Astrocyte (in vitro differentiated cells and primary cell): Measurements from ENCODE around the gene KCNMB2. TPM values are rescaled to one million over a fixed set of nuclear protein-coding genes. Genes with fewer than 3 reads are reported as not detected.

Source experiments
- DNase-seq: peaks from one replicate; pipeline ENCODE4 v3.0.0-alpha.2; 2010; ENCODE audit warnings: low read depth
- FAIRE-seq: peaks from 2 replicates; lab custom pipeline; 2011; peaks lifted over from hg19 to GRCh38; lab: Jason Lieb, UNC
- H2AFZ ChIP-seq: 2 replicates; pipeline ENCODE4 v1.6.0; 2012; ENCODE audit warnings: low read depth, low read length, inconsistent platforms
- H3K27ac ChIP-seq: 2 replicates; pipeline ENCODE4 v1.5.1; 2011; ENCODE audit warnings: low read depth, low read length, inconsistent platforms
- H3K27me3 ChIP-seq: 2 replicates; pipeline ENCODE4 v1.6.0; 2011; ENCODE audit warnings: low read length, inconsistent platforms; ENCODE audit not compliant: insufficient read depth
- H3K36me3 ChIP-seq: 2 replicates; pipeline ENCODE4 v1.5.1; 2011; ENCODE audit warnings: low read length, inconsistent platforms; ENCODE audit not compliant: insufficient read depth
- H3K4me1 ChIP-seq: 2 replicates; pipeline ENCODE4 v1.5.1; 2011; ENCODE audit warnings: low read length, inconsistent platforms; ENCODE audit not compliant: insufficient read depth
- H3K4me2 ChIP-seq: 2 replicates; pipeline ENCODE4 v1.6.0; 2012; ENCODE audit warnings: low read length, inconsistent platforms
- H3K4me3 ChIP-seq: 2 replicates; pipeline ENCODE4 v1.5.1; 2011; ENCODE audit warnings: low read depth, mild to moderate bottlenecking, low read length, inconsistent platforms; ENCODE audit not compliant: insufficient read depth
- H3K79me2 ChIP-seq: 2 replicates; pipeline ENCODE4 v1.6.0; 2012; ENCODE audit warnings: mild to moderate bottlenecking, low read length, inconsistent platforms; ENCODE audit not compliant: insufficient read depth
- H3K9ac ChIP-seq: 2 replicates; pipeline ENCODE4 v1.6.0; 2012; ENCODE audit warnings: mild to moderate bottlenecking, low read length, inconsistent platforms
- H3K9me3 ChIP-seq: 2 replicates; pipeline ENCODE4 v1.5.1; 2012; ENCODE audit warnings: low read depth, mild to moderate bottlenecking, low read length, inconsistent platforms; ENCODE audit not compliant: insufficient read depth
- H4K20me1 ChIP-seq: 2 replicates; pipeline ENCODE4 v1.6.0; 2012; ENCODE audit warnings: low read length, inconsistent platforms; ENCODE audit not compliant: insufficient read depth
- H3K27ac Mint-ChIP-seq: one replicate; pipeline ENCODE4 v1.8.0; 2021; ENCODE audit warnings: mild to moderate bottlenecking, mixed read lengths; ENCODE audit not compliant: unreplicated experiment
- H3K27me3 Mint-ChIP-seq: one replicate; pipeline ENCODE4 v1.8.0; 2021; ENCODE audit warnings: low read depth, mixed read lengths; ENCODE audit not compliant: unreplicated experiment
- H3K36me3 Mint-ChIP-seq: one replicate; pipeline ENCODE4 v1.8.0; 2021; ENCODE audit warnings: low read depth, mixed read lengths; ENCODE audit not compliant: unreplicated experiment
- H3K4me1 Mint-ChIP-seq: one replicate; pipeline ENCODE4 v1.8.0; 2021; ENCODE audit warnings: low read depth, mixed read lengths; ENCODE audit not compliant: unreplicated experiment
- H3K4me3 Mint-ChIP-seq: one replicate; pipeline ENCODE4 v1.8.0; 2021; ENCODE audit warnings: mild to moderate bottlenecking, moderate library complexity, mixed read lengths; ENCODE audit not compliant: unreplicated experiment
- H3K9me3 Mint-ChIP-seq: one replicate; pipeline ENCODE4 v1.8.0; 2021; ENCODE audit warnings: mild to moderate bottlenecking, mixed read lengths; ENCODE audit not compliant: unreplicated experiment
- EZH2 ChIP-seq: IDR thresholded peaks from 2 replicates; pipeline ENCODE4 v1.6.1; 2012; ENCODE audit warnings: mild to moderate bottlenecking, low read length, inconsistent platforms; ENCODE audit not compliant: insufficient read depth
- total RNA-seq: library from RNA; stranded (reverse); gene quantifications from 2 replicates; pipeline ENCODE4 v1.2.1, GENCODE V29; 2021
- TF ChIP-seq, protein P1 (sequence below): IDR thresholded peaks from 2 replicates; pipeline ENCODE4 v1.5.1; 2011; ENCODE audit warnings: low read depth, mild to moderate bottlenecking, inconsistent platforms, low read length, moderate library complexity; ENCODE audit not compliant: insufficient read depth

KCNMB2 gene
- total RNA-seq, 1 donor from 2014 or later, result not detected

DNA sequence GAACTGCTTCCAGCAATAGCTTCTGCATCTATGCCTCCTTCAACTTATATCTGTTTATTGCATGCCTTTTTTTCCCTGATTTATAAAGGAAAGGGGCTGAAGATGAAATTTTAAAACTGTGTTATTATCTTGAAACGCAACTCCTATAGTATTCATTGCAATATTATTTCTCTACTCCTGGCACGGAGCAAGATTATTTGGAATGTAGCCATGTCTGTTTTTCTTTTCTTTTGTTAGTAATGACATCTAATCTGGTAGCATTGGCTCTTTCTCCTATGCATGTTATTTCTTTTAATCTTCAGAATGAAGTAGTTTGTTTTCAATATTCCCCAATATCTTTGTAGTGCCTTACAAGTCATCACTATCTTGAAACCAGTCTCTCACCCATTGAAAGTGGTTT, 33.6 kb downstream of the KCNMB2 start:
- DNase-seq (no peak), FAIRE-seq (no peak)
- H3K4me1 Mint-ChIP-seq, result no peaks in the 10 kb centered on the region
- no peaks in the 10 kb centered on the region for H3K9me3 ChIP-seq
- no peaks in the 10 kb centered on the region for H3K9me3 Mint-ChIP-seq
- H3K36me3 ChIP-seq, result no peaks in the 10 kb centered on the region
- no peaks in the 10 kb centered on the region for H3K27me3 Mint-ChIP-seq
- H3K79me2 ChIP-seq, result no peaks in the 10 kb centered on the region
- no peaks in the 10 kb centered on the region for H4K20me1 ChIP-seq
- no peaks in the 10 kb centered on the region for H3K27me3 ChIP-seq
- no peak overlapping the region for H3K27ac ChIP-seq
- no peak overlapping the region for H3K4me3 Mint-ChIP-seq
- no peak overlapping the region for H2AFZ ChIP-seq
- H3K36me3 Mint-ChIP-seq, result no peaks in the 10 kb centered on the region
- TF ChIP-seq EZH2, result no peak
- TF ChIP-seq, protein P1, sequence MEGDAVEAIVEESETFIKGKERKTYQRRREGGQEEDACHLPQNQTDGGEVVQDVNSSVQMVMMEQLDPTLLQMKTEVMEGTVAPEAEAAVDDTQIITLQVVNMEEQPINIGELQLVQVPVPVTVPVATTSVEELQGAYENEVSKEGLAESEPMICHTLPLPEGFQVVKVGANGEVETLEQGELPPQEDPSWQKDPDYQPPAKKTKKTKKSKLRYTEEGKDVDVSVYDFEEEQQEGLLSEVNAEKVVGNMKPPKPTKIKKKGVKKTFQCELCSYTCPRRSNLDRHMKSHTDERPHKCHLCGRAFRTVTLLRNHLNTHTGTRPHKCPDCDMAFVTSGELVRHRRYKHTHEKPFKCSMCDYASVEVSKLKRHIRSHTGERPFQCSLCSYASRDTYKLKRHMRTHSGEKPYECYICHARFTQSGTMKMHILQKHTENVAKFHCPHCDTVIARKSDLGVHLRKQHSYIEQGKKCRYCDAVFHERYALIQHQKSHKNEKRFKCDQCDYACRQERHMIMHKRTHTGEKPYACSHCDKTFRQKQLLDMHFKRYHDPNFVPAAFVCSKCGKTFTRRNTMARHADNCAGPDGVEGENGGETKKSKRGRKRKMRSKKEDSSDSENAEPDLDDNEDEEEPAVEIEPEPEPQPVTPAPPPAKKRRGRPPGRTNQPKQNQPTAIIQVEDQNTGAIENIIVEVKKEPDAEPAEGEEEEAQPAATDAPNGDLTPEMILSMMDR, result no peak
- H3K9ac ChIP-seq, result no peak overlapping the region
- no peak overlapping the region for H3K27ac Mint-ChIP-seq
- H3K4me1 ChIP-seq, result no peaks in the 10 kb centered on the region
- H3K4me2 ChIP-seq, result no peak overlapping the region
- H3K4me3 ChIP-seq, result no peak overlapping the region

DNA sequence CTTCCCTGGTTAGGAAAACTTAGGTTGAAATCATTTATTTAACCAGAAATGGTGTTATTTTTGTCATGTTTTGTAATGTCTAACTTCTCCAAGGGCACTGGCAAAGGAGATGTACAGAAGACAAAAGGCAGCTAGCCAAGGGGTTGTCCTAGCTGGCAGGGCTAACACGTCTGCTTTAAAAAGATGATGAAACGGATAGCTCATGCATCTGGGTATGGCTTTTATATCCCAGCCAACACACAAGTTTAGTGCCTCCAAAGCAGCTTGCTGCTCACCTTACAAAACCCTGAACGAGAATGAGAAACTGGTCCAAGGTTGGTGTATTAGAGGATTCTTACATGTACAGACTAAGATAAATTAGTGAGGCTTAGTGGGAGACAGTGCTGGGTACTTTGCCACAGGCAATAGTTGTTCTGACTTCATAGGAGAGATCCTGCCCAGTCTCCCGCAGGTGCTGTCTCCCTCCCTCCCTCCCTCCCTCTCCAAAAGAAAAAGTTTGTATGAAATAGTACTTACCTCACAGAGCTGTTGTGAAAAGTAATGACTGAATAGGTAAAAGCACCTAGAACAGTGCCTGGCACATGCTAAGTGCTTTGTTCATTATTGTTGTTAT, 47.8 kb downstream of the KCNMB2 start:
- Histone ChIP-seq H3K36me3 (no peaks in the 10 kb centered on the region), H4K20me1 (no peaks in the 10 kb centered on the region), H3K9ac (no peak overlapping the region), H3K4me3 (no peak overlapping the region), H3K27me3 (no peaks in the 10 kb centered on the region), H3K27ac (no peak overlapping the region), H3K79me2 (no peaks in the 10 kb centered on the region), H3K4me2 (no peak overlapping the region), H3K9me3 (no peaks in the 10 kb centered on the region), H3K4me1 (no peaks in the 10 kb centered on the region), H2AFZ (no peak overlapping the region)
- Mint-ChIP-seq H3K4me3 (no peak overlapping the region), H3K4me1 (no peaks in the 10 kb centered on the region), H3K36me3 (no peaks in the 10 kb centered on the region), H3K27ac (no peak overlapping the region), H3K27me3 (no peaks in the 10 kb centered on the region), H3K9me3 (peaks cover 4% of the 10 kb centered on the region)
- FAIRE-seq (no peak), DNase-seq (no peak)
- TF ChIP-seq, protein P1, result no peak
- no peak for TF ChIP-seq EZH2

DNA sequence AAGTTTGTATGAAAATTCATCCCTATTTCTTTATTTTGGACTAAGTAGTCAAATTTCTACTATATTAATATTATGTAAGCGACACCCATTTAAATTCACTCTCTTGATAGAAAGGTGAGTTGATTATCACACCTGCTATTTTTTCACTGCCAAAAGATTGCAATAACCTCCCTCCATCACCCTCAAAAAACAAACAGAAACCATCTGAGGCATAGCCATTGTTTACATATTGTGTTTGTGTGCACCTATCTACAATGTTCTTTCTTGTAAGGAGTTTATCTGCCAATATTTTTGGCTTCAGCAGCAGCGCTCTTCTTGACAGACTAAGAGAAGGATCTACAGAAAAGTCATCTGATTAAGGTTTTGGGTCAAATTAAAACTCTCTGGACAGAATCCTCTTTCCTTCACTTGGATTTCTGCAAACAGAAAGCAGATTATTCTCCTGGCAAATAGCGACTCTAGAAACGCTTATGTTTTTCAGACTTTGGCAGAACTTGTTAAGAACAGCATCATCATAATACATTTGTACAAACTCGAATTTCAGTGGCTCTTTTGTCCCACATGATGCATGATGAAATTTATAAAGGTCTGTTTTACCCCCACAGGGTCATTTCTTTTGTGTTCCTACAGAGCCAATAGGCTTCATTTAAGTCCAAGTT, 48.6 kb downstream of the KCNMB2 start:
- Histone ChIP-seq H3K36me3 (no peaks in the 10 kb centered on the region), H3K9ac (no peak overlapping the region), H3K4me3 (no peak overlapping the region), H4K20me1 (no peaks in the 10 kb centered on the region), H3K4me1 (no peaks in the 10 kb centered on the region), H3K27ac (no peak overlapping the region), H3K79me2 (no peaks in the 10 kb centered on the region), H3K27me3 (no peaks in the 10 kb centered on the region), H3K4me2 (no peak overlapping the region), H2AFZ (no peak overlapping the region), H3K9me3 (no peaks in the 10 kb centered on the region)
- H3K27me3 Mint-ChIP-seq, result no peaks in the 10 kb centered on the region
- no peak overlapping the region for H3K4me3 Mint-ChIP-seq
- DNase-seq (no peak), FAIRE-seq (no peak)
- no peaks in the 10 kb centered on the region for H3K4me1 Mint-ChIP-seq
- peaks cover 4% of the 10 kb centered on the region for H3K9me3 Mint-ChIP-seq
- TF ChIP-seq, protein P1, result no peak
- no peak for TF ChIP-seq EZH2
- no peaks in the 10 kb centered on the region for H3K36me3 Mint-ChIP-seq
- no peak overlapping the region for H3K27ac Mint-ChIP-seq
